Spinal cord (tissue), 10 donors: Measurements from ENCODE around the gene VWA5B2. TPM values are rescaled to one million over a fixed set of nuclear protein-coding genes. Genes with fewer than 3 reads are reported as not detected.

Source experiments
- DNase-seq, 6 donors: peaks; one replicate each; pipeline versions ENCODE4 v3.0.0 to v3.0.0-alpha.2; 2013 to 2015; ENCODE audit warnings: low spot score in 6 of 6, low read depth in 4 of 6
- H3K27ac ChIP-seq: one replicate; pipeline ENCODE4 v1.5.1; 2013; ENCODE audit warnings: low read depth, low read length, control low read depth
- H3K27me3 ChIP-seq: one replicate; pipeline ENCODE4 v1.6.1; 2013; ENCODE audit warnings: low read length; ENCODE audit not compliant: control insufficient read depth, insufficient read depth
- H3K36me3 ChIP-seq: one replicate; pipeline ENCODE4 v1.6.1; 2013; ENCODE audit warnings: low read length; ENCODE audit not compliant: control insufficient read depth, insufficient read depth
- H3K4me1 ChIP-seq: one replicate; pipeline ENCODE4 v1.6.1; 2013; ENCODE audit warnings: low read length; ENCODE audit not compliant: control insufficient read depth, insufficient read depth
- H3K4me3 ChIP-seq: one replicate; pipeline ENCODE4 v1.5.1; 2013; ENCODE audit warnings: low read depth, low read length, control low read depth
- H3K9me3 ChIP-seq: one replicate; pipeline ENCODE4 v1.6.1; 2013; ENCODE audit warnings: low read length; ENCODE audit not compliant: control insufficient read depth, insufficient read depth
- WGBS: methylation state at CpG from one replicate; pipeline ENCODE4 v1.1.5; 2013; ENCODE audit warnings: missing lambda C conversion rate; ENCODE audit not compliant: insufficient coverage; 5-methylcytosine and 5-hydroxymethylcytosine counted together
- polyA plus RNA-seq, 2 donors: library from polyadenylated mRNA; unstranded; fragments of 120-200 nt; gene quantifications; one replicate each; pipeline ENCODE4 v1.2.1, GENCODE V29; 2013; ENCODE audit not compliant: insufficient read length in 2 of 2
- total RNA-seq, 2 donors: library from RNA; depleted of rRNA in 1 of 2; stranded (reverse); fragments of 120-200 nt in 1 of 2; fragments of >200 nt in 1 of 2; gene quantifications; one replicate each; pipeline versions ENCODE4 v1.2.3 to v1.2.4, GENCODE V29; 2013 to 2014
- donor health status: healthy.

The VWA5B2 gene
- total and polyA plus RNA-seq, 4 donors = 4.6 to 55.5 (median 24.2) TPM

GRCh38 chr3:184218814-184219213, 10.6 kb upstream of the VWA5B2 start:
- Histone ChIP-seq H3K27me3 (no peaks in the 10 kb centered on the region), H3K4me3 (no peak overlapping the region), H3K36me3 (no peaks in the 10 kb centered on the region), H3K4me1 (no peaks in the 10 kb centered on the region), H3K27ac (no peak overlapping the region), H3K9me3 (no peaks in the 10 kb centered on the region)
- DNase-seq = no peak
- WGBS = no CpG with 5 or more reads among the region's 4 CpGs

DNA sequence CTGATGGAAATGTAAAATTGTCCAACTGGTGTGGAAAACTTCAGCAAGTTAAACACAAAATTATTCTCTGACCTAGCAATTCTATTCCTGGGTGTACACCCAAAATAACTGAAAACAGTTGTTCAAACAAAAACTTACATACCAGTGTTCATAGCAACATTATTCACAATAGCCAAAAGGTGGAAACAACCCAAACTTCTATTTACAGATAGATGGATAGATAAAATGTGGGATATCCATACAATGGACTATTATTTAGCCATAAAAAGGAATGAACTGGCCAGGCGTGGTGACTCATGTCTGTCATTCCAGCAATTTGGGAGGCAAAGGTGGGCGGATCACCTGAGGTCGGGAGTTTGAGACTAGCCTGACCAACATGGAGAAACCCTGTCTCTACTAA, 6.9 kb upstream of the VWA5B2 start:
- H3K4me3 ChIP-seq = no peak overlapping the region
- peaks cover 3% of the 10 kb centered on the region for H3K27me3 ChIP-seq
- H3K27ac ChIP-seq = no peak overlapping the region
- H3K36me3 ChIP-seq = no peaks in the 10 kb centered on the region
- no CpG with 5 or more reads among the region's 3 CpGs for WGBS
- H3K9me3 ChIP-seq = no peaks in the 10 kb centered on the region
- H3K4me1 ChIP-seq = no peaks in the 10 kb centered on the region
- DNase-seq = no peak

DNA sequence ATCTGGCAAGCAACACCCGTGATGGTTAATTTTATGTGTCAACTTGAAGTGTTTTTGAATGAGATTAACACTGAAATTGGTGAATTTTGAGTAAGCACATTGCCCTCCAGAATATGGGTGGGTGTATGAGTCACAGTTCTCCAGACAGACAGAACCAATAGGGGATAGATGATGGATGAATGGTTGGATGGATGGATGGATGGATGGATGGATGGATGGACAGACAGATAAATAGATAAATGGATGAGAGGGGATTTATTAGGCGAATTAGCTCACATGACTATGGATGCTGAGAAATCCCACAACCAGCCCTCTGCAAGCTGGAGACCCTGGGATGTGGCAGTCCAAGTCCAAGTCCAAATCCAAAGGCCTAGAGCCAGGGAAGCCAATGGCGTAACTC, 5.4 kb upstream of the VWA5B2 start:
- peaks cover 8% of the 10 kb centered on the region for H3K4me1 ChIP-seq
- no peak for DNase-seq
- H3K27ac ChIP-seq = no peak overlapping the region
- peaks cover 7% of the 10 kb centered on the region for H3K27me3 ChIP-seq
- H3K36me3 ChIP-seq = no peaks in the 10 kb centered on the region
- 71% methylated on average over 2 of the region's 3 CpGs for WGBS
- H3K4me3 ChIP-seq = no peak overlapping the region
- H3K9me3 ChIP-seq = no peaks in the 10 kb centered on the region

- no peak for DNase-seq
- WGBS = 31% methylated on average over 1 of the region's 2 CpGs
Measured at GRCh38 chr3:184227481-184227935, 1.9 kb upstream of the VWA5B2 start.

GRCh38 chr3:184228376-184229137, 828 bp upstream of the VWA5B2 start:
- DNase-seq = peak in 1 of 6 donors; percentile 50
- Histone ChIP-seq H3K9me3 (no peaks in the 10 kb centered on the region), H3K4me3 (no peak overlapping the region), H3K36me3 (peaks cover 6% of the 10 kb centered on the region), H3K27me3 (peaks cover 31% of the 10 kb centered on the region), H3K4me1 (peaks cover 29% of the 10 kb centered on the region), H3K27ac (no peak overlapping the region)
- 43% methylated on average over 5 of the region's 12 CpGs for WGBS

More at GRCh38 chr3:184227481-184227935, 1.9 kb upstream of the VWA5B2 start:
- H3K4me1 ChIP-seq = peaks cover 29% of the 10 kb centered on the region
- no peak overlapping the region for H3K4me3 ChIP-seq
- no peak overlapping the region for H3K27ac ChIP-seq
- H3K36me3 ChIP-seq = no peaks in the 10 kb centered on the region
- no peaks in the 10 kb centered on the region for H3K9me3 ChIP-seq
- peaks cover 31% of the 10 kb centered on the region for H3K27me3 ChIP-seq

DNA sequence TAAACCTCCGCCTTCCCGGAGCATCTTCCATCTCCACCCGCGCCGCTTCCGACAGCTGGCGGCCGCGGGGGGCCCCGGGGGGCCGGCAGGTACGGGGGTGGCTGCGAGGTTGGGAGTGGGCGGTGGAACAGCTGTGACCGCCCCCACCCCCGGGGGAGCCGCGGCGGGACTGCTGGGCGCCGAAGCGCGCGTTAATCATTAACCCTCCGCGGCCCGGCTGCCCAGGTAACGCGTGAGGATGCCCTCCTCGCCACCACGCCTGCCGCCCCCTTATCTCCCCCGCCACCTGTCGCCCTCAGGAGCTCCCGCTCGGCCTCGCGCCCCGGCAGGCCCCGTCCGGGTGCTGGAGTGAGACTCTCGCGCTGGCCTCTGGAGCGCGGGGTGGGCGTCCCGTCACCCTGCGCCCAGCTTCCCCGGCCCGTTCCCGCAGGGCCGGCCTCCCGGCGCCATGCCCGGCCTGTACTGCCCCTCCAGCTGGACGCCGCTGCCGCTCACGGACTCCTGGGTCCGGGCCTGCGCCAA, 757 bp downstream of the VWA5B2 start:
- Histone ChIP-seq H3K4me3 (peak overlapping the region; percentile 42), H3K27ac (no peak overlapping the region), H3K27me3 (peaks cover 31% of the 10 kb centered on the region), H3K36me3 (peaks cover 9% of the 10 kb centered on the region), H3K4me1 (peaks cover 31% of the 10 kb centered on the region), H3K9me3 (no peaks in the 10 kb centered on the region)
- WGBS = under 1% methylated on average over 51 of the region's 61 CpGs
- DNase-seq = peak in 1 of 6 donors; percentile 21

DNA sequence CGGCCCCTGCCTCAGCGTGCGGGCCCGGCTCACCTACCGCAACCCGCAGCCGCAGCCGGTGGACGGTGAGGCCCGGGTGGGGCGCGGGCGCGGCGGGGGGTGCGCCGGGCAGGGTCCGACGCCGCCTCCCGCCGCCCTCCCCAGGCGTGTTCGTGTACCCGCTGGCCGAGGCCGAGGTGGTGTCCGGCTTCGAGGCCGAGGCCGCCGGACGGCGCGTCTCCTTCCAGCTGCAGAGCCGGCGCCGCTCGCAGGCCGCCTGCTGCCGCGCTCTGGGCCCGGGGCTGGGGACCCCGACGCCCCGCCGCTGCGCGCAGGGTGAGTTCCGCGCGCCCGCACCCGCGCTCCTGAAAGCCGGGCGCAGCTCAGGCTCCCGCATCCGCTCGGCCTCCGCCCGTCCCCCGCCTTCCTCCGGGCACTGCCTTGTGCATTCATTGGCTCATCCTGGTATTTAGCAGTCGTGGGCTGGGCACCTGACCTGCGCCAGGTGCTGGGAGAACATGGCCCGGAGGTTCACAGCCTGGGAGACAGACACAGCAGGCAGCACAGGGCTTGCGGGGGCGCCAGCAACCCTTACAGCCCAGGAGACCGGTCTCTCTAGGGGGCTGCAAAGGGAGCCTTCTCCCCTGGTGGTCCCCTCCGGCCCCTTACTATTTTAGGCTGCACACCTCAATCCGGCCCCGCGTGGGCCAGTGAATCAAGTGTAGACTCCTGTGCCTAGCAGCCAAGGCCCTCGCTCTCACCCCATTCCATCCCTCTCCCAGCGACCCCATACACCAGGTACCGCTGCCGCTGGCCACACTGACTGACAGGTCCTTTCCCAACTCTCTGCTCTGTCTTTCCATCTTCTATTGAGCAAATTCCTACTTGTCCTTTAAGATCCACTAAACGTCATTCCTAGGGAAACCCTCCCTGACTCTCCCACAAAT, 1.5 kb downstream of the VWA5B2 start:
- Histone ChIP-seq H3K27me3 (peaks cover 31% of the 10 kb centered on the region), H3K4me3 (no peak overlapping the region), H3K27ac (no peak overlapping the region), H3K4me1 (peaks cover 31% of the 10 kb centered on the region), H3K36me3 (peaks cover 9% of the 10 kb centered on the region), H3K9me3 (no peaks in the 10 kb centered on the region)
- peak in 1 of 6 donors; percentile 45 for DNase-seq
- 4% methylated on average over 79 of the region's 79 CpGs for WGBS

DNA sequence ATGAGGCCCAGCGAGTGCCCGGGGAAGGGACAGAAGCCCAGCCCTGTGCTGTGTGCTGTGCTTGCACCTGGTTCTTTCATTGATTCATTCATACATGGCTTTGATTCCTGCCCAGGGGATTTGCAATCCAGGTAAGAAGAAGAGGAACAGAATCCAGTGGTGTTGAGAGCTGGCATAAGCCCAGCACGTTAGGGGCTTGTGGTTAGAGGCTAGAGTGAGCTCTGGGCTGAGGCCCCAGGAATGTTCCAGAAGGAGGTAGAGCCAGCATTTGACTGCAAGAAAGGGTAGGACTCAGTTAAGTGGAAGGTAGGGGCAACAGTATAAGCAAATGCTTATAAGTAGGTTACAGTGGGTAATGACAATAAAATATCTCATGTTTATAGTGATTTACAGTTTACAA, 2.3 kb downstream of the VWA5B2 start:
- 13% methylated on average over 2 of the region's 3 CpGs for WGBS
- no peak overlapping the region for H3K27ac ChIP-seq
- no peak for DNase-seq

GRCh38 chr3:184233127-184233843, 3.9 kb downstream of the VWA5B2 start:
- H3K27me3 ChIP-seq = peaks cover 24% of the 10 kb centered on the region
- peaks cover 12% of the 10 kb centered on the region for H3K36me3 ChIP-seq
- H3K4me3 ChIP-seq = no peak overlapping the region
- H3K27ac ChIP-seq = no peak overlapping the region
- 86% methylated on average over 21 of the region's 23 CpGs for WGBS
- H3K9me3 ChIP-seq = no peaks in the 10 kb centered on the region
- peaks cover 31% of the 10 kb centered on the region for H3K4me1 ChIP-seq
- DNase-seq = no peak

More for the DNA sequence above, 2.3 kb downstream of the VWA5B2 start:
- Histone ChIP-seq H3K4me1 (peaks cover 31% of the 10 kb centered on the region), H3K4me3 (no peak overlapping the region), H3K36me3 (peaks cover 12% of the 10 kb centered on the region), H3K9me3 (no peaks in the 10 kb centered on the region), H3K27me3 (peaks cover 31% of the 10 kb centered on the region)
